PC-9 (cell line): Measurements from ENCODE around the gene EMC6.

Source experiments
- EZH2 ChIP-seq: fragments of 200-600 bp; sonication (generic); IDR thresholded peaks from 2 replicates; pipeline ENCODE4 v1.8.0; 2017; ENCODE audit warnings: antibody characterized with exemption, low read depth
- TF ChIP-seq, protein P1 (sequence below): fragments of 200-600 bp; sonication (generic); conservative IDR thresholded peaks from 2 replicates; pipeline ENCODE4 v1.6.1; 2017; ENCODE audit warnings: mixed run types, antibody characterized with exemption, mild to moderate bottlenecking, moderate library complexity

DNA sequence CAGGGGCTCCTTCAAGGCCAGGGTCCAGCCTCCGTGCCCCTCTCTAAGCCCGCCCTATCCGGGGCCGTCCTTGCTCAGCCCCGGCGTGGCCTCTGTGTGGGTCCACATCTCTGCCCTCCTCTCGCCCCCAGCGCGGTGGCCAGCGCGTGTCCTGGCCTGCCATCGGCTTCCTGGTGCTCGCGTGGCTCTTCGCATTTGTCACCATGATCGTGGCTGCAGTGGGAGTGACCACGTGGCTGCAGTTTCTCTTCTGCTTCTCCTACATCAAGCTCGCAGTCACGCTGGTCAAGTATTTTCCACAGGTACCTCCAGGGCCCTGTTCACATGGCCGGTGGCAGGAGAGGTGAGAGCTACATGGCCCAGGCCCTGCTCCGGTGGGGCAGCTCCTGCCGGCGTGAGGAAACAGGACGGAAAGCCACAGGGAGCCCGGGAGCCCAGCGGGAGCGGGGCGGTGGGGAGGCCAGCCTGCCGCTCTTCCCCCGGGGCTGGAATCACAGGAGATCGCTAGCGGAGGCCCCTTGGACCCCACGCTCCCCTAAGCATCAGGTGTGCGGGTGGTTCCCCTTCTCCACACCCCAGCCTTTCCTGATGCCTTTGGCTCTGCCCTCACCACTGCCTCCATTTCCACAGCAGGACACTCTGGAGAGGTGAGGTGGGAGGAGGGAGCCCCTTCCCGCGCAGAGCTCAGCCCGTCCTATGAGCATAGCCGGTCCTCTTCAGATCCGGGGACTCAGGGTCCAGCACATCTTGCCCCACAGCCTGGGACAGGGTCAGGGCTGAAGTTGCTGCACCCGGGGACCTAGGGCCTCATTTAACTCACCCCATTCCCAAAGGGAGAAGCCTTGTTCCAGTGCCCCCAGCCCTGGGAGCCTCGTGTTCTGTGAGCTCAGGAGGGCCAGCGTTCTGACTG, 10.5 kb upstream of the EMC6 start:
- TF ChIP-seq, protein P1, sequence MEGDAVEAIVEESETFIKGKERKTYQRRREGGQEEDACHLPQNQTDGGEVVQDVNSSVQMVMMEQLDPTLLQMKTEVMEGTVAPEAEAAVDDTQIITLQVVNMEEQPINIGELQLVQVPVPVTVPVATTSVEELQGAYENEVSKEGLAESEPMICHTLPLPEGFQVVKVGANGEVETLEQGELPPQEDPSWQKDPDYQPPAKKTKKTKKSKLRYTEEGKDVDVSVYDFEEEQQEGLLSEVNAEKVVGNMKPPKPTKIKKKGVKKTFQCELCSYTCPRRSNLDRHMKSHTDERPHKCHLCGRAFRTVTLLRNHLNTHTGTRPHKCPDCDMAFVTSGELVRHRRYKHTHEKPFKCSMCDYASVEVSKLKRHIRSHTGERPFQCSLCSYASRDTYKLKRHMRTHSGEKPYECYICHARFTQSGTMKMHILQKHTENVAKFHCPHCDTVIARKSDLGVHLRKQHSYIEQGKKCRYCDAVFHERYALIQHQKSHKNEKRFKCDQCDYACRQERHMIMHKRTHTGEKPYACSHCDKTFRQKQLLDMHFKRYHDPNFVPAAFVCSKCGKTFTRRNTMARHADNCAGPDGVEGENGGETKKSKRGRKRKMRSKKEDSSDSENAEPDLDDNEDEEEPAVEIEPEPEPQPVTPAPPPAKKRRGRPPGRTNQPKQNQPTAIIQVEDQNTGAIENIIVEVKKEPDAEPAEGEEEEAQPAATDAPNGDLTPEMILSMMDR, result no peak
- TF ChIP-seq EZH2, result no peak
